ENCODE measurements around the gene SLC6A8. TPM values are rescaled to one million over a fixed set of nuclear protein-coding genes. Genes with fewer than 3 reads are reported as not detected.
"Not testable (repeated sequence)": the region's sequence is repeated elsewhere in the genome, so short reads cannot be mapped to it uniquely, and the experiment has no call there.

SLC6A8 gene
- total RNA-seq, 1 donor from 2014 or later = 1.0 TPM

DNA sequence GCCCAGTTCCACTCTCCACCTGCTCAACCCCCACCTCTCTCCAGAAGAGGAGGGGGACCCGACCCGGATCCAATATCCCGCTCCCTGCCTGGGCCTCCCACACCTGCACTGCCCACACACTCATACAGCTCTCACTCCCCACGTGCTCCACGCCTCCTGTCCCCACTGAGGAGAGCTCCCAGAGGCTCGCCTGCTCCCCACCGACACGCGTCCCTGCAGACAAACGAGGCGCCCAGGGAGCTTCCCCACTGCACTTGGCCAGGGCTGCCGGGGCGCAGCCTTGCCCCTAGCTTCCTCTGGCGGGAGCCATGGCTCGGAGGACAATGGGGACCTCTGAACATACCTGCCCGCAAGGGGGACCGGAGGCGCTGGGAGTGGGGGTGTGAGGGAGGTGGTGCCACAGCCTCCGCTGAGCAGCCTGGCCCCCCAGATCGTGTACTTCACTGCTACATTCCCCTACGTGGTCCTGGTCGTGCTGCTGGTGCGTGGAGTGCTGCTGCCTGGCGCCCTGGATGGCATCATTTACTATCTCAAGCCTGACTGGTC is 5.0 kb downstream of the SLC6A8 start:
- intact Hi-C loops (cut with micrococcal nuclease) = no loop called here

DNA sequence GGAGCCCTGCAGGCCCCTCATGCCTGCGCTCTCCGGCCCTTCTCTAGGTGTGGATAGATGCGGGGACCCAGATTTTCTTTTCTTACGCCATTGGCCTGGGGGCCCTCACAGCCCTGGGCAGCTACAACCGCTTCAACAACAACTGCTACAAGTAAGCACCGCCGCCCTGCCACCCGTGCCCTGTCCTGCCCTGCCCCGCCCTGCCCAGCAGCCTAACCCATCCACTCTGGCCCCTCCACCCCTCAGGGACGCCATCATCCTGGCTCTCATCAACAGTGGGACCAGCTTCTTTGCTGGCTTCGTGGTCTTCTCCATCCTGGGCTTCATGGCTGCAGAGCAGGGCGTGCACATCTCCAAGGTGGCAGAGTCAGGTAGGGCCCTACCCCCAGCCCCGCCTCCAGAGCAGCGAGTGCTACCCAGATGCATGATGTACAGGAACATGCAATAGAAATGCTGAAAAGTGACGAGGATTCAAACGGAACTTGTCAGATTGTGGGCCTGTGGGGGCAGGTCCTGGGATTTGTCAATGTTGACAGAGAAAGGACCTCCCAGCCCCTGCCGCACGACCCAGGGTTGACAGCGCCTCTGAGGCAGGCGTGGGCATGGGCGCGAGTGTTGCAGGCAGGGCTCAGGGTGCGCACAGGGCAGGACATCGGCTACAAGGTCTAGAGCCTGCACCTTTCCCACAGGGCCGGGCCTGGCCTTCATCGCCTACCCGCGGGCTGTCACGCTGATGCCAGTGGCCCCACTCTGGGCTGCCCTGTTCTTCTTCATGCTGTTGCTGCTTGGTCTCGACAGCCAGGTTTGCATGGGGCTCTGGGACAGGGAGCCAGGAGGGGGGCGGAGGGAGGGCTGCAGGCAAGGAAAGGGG is 5.7 kb downstream of the SLC6A8 start:
- intact Hi-C loops (cut with micrococcal nuclease) = no loop called here

DNA sequence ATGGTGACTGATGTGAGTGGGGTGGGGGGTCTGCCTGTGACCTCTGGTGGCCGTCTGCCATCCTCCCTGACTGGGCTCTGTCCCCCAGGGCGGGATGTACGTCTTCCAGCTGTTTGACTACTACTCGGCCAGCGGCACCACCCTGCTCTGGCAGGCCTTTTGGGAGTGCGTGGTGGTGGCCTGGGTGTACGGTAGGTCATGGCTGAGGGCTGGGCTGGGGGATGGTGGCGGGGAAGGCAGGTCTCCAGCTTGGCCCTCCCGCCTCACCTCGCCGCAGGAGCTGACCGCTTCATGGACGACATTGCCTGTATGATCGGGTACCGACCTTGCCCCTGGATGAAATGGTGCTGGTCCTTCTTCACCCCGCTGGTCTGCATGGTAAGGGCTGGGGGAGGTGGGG is 6.5 kb downstream of the SLC6A8 start:
- intact Hi-C loops (cut with micrococcal nuclease) = not testable (repeated sequence)

DNA sequence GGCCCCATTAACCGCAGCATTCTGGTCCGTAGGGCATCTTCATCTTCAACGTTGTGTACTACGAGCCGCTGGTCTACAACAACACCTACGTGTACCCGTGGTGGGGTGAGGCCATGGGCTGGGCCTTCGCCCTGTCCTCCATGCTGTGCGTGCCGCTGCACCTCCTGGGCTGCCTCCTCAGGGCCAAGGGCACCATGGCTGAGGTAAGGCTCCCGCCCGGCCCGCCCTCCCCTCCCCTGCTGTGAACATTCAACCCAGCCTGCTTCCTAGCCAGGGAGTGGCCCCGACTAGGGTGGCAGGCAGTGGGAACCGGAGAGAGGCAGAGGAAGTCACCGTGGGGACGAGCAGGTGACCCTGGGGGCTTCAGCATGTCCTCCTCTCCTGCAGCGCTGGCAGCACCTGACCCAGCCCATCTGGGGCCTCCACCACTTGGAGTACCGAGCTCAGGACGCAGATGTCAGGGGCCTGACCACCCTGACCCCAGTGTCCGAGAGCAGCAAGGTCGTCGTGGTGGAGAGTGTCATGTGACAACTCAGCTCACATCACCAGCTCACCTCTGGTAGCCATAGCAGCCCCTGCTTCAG is 7.1 kb downstream of the SLC6A8 start:
- intact Hi-C loops (cut with micrococcal nuclease) = no loop called here

DNA sequence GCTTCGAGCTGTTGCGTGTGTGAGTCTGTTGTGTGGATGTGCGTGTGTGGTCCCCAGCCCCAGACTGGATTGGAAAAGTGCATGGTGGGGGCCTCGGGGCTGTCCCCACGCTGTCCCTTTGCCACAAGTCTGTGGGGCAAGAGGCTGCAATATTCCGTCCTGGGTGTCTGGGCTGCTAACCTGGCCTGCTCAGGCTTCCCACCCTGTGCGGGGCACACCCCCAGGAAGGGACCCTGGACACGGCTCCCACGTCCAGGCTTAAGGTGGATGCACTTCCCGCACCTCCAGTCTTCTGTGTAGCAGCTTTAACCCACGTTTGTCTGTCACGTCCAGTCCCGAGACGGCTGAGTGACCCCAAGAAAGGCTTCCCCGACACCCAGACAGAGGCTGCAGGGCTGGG is 8.4 kb downstream of the SLC6A8 start:
- intact Hi-C loops (cut with micrococcal nuclease) = no loop called here

DNA sequence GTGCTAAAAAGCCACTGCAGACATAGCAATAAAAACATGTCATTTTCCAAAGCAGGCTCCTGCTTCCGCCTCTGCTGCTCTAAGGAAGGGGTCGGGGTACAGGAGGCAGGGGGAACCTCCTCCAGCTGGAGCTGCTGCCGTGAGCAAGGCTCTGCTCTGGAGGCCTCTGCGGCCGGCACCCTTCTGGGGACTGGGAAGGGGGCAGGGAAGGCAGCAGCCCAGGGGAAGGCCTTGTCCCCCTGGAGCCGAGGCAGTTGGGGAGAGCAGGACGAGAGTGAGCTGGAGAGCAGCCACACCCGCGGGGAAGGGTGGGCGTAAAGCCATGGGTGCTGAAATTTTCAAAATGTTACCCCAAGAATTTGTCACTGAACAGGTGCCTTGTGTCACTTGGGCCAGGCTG is 8.8 kb downstream of the SLC6A8 start:
- intact Hi-C loops (cut with micrococcal nuclease) = not testable (repeated sequence)

DNA sequence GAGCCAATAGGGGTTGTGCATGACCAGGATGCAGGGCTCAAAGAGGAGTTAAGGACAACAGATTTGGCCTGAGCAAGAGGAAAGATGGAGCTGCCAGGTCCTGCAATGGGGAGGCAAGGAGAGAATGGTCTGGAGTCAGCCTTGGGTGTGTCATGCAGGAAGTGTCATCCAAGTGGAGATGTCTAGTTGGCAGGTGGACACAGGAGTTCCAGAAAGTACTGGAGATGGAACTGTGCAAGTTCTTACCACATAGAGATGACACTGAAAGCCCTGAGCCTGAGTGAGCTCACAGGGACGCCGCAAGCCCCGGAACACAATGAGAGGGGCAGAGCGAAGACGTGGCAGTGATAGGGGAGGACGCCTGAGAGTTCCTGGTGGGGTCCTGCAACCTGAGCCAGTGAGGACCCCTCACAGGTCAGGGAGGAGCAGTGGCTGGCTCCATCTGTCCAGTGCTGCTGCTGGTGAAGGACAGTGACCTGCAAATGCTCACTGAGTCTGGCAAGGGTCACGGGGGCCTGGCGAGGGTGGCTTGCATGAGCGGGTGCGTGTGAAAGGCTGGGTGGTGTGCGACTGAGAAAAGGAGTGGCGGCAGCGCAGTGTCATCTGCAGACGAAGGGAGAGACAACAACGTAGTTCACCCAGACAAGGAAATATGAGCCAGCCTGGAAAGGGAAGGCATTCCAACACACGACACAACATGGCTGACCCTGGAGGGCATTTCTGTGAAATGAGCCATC is 9.4 kb downstream of the SLC6A8 start:
- intact Hi-C loops (cut with micrococcal nuclease) = not testable (repeated sequence)

DNA sequence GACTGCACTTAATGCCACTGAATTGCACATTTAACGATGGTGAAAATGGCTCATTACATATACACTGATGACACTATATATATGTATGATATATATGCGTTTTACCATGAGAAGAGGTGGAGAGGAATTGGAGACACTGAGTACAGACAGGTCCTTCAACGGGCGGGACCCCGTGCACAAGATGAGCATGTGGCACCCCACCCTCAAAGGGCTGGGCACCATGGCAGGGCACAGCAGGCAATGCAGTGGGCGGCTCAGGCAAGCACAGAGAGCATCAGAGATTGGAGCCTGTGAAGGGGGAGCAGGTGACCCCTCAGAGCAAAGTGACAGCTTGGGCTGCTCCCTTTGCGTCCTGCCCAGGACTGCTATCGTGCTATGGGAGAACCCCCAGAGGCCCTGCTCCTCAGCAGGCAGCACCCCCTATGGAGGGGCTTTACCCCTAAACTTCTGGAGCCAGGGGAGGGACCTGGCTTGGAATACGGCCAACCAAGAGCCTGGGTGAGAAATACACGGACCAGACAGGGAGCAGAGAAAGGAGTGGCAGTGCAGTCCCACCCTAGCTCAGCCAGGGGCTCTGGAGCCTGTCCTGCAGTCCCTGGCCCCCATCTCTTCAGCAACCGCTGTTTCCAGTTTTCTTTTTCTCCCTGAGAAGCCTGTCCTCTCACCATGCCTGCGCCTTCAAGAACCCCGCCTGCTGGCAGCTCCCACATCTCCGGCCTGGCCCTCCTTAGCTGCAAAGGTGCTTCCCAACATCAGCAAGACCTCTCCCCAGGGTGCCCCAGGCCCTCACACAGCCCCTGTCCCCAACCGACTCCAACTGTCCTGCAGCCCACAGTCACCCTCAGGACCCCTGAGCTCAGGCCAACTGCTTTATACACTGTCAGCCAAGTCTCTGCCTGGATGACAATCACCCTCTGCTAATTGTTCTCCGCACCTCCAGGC is 10.5 kb downstream of the SLC6A8 start:
- intact Hi-C loops (cut with micrococcal nuclease) = no loop called here

DNA sequence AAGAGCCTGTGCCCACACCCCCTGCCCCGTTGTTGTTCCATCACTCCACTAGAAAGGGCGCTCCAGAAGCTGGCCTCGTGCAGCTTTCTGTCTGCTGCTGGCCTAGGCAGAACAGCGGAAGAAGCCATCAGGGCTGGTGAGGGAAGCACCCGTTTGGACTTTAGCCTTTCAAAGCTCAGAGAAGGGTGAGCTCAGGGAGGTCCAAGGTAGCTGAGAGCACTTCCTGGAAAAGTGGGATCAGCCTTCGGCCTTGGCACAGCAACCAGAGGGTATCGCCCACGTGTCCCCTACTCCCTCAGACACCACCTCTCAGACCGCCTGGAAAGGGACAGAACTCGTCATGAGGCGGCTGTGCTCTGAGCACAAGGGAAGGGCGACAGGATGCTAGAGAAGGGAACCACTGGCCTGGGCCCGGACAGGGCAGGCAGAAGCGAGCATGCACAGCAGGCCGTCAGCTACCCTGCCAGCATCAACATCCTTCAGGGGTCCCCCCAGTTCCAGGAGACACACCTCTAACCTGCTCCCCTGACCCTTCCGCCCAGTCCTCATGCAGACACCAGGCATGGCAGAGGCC is 11.6 kb downstream of the SLC6A8 start:
- intact Hi-C loops (cut with micrococcal nuclease) = not testable (repeated sequence)

DNA sequence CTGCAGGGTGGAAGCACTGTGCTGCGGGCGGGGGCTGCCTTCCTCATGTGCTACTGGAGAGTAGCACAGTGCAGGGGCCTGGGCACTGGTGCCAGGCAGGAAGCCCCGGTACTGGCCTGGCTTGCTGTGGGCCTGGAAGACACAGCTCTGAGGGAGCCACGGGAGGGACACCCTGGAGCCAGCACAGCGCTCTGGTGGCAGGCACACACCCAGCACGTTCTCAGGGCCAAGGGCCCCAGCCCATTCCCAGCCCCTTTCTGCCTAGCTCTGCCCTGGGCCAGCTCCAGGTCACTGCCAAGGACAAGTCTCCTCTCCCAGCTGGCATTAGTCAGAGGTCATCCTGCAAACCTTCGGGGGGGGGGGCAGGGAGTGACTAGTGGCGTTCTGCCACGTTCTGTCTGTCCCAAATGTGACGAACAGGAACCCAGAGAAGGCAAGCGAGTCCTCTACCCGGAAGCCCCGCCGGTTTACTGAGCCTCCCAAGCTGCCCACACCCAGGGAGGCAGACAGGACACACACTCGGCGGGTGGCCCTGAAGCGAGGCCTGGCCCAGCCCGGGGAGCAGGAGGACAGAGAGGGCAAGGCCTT is 12.2 kb downstream of the SLC6A8 start:
- intact Hi-C loops (cut with micrococcal nuclease) = not testable (repeated sequence)

DNA sequence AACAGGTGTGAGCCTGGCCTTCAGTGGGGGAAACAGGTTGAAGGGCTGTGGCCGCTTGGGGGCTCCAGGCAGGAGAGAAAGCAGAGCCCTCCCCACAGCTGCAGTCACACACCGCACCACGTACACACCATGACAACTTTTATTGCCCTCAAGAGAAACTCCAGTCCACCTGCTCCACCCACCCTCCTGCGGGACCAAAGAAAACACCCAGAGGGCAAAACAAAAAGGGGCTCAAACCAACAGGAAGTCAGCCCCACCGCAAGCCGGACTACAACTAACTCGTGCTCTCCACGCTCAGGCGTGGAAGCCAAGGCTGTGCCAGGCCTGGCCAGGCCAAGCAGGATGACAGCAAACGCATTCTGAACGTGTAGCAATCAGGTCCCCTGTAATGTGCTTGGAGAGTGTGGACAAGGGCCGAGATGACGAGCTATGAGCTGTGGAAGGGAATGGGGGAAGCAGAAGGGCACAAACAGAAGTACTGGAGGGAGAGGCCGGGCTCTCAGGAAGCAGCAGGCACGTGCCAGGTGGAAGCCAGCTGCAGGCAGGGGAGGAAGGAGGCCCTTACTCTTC is 12.7 kb downstream of the SLC6A8 start:
- intact Hi-C loops (cut with micrococcal nuclease) = no loop called here

DNA sequence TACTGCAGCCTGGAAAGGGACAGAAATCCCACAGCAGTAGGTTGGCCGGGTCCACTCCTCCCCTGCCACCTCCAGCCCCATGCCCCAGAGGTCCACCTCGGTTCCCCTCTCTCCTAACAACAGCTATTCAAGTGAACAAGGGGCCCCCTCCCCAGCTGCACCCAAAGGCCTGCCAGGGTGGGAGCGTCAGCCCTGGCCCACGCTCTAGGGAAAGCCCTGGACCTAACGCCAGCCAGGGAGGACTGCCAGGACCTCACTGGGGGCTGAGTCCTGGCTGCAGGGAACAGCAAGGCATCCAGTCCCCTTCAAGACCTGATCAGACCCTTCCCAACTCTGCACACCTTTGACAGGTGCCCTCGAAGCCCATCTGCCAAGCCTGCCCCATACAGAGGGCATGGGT is 13.2 kb downstream of the SLC6A8 start:
- intact Hi-C loops (cut with micrococcal nuclease) = no loop called here

DNA sequence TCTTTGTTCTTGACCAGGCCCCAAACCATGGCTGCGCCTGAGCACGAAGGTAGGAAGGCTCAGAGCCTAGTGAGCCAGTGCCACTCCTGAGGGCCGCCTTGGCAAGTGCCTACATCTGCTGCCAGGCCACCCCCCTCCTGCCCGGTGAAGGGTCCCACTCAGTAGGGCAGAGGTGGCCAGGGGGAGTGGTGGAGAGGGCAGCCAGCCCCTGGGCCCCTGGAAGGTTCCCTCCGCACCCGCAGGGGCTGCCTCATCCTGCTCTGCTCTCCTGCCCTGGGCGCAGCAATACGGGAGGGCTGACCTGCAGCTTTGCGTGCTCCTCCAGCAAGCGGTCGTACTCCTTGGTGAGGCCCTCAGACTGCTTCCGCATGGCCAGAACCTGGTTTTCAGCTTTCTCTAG is 14.0 kb downstream of the SLC6A8 start:
- intact Hi-C loops (cut with micrococcal nuclease) = no loop called here

DNA sequence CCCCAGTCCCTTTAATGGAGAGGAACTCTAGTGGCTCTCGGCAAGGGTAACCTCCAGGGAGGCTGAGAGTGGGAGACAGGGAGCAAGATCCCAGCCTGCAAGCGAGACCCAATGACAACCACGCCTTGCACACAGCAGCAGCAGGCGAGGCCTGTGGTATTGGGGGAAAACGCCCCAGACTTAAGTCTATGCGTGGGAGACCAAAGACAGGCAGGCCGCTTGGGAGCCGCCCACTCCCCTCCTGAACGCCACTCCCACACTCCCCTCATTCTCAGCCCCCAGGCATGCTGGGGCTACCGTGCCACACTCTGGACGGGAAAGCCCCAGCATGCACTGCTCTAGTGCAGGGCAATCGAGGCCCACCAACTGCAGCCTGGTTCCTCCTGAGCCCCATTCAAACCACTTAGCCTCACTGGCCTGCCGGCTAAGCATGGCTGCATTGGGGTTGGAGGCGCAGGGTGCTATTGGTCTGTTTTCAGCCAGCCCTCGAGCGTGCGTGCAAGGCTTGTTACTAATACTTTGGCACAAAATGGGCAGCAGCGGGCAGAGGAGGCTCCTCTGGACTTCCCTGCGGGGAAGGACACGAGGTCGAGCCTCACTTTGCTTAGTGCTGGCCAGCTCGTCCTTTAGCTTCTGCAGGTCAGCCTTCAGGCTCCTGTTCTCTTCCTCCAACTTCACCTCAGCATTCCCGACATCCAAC is 14.8 kb downstream of the SLC6A8 start:
- intact Hi-C loops (cut with micrococcal nuclease) = no loop called here

DNA sequence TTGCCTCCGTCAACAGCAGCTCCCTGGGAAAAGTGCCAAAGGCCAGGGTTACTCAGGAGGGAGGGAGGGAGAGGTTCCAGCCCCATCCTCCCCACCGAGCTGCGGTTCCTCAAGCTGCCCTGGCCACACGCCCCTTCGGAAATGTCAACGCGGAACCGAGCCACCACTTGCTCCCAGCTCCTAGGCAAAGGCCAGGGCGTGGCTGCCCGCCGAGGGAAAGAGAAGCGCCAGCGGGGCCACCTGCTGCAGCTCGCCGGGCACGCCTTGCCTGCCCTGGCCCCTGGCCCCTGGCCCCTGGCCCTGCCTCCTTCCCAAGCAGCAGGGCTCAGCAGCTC is 15.3 kb downstream of the SLC6A8 start:
- intact Hi-C loops (cut with micrococcal nuclease) = no loop called here

DNA sequence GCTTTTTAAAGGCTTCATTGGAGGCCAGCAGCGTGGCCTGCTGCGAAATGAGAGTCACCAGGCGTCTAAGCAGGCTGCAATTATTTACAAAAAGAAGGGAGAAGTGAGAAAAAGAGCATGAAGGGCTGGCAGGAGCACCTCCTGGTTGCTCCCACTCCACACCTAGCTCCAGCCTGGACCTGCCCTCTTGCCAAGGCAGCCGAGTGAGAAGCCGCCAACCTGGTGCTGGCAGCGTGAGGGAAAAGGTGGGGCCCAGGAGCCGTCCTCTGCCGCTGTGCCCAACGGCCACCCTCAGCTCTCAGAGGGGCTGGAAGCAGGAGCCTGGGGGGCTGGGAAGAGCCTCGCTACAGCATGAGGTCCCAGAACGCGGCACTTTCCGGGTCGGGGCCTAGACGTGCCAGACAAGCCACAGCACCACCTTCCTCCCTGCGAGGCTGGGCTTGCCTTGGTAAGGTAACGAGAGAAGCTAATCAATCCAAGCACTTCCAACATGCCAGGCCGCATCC is 16.3 kb downstream of the SLC6A8 start:
- intact Hi-C loops (cut with micrococcal nuclease) = no loop called here

DNA sequence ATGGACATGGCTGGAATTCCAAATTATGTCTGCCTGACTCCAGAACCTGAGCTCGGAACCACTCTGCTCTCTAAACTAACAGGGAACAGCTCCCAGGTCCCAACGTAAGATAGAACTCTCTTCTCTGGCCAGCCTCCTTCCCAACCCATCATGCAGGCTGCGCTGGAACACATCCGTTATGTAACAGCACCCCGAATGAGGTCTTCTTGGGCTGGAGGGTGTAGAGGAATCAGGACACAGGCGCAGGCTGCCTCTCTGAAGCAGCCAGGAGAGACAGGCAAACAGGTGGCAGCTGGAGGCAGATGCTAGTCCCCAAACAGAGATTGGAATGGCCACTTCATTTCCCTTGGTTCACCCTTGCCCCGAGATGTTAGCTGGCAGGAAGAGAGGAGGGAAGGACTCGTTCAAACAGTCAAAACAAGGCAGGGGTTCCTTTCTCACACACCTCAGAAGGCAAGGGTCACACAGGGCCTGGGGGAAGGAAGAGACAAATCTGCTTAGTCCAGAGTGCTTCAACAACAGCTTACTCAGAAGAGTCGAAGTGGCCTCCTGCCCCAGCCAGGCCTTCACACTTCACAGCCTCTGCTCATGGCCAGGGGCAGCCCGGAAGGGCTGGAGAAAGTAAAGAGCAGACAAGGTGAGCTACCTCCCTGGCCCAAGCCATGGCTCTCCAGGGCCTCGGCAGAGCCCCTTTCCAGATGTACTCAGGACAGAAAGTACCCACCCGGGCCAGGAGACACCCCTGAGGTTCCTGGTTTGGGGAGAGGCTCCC is 17.1 kb downstream of the SLC6A8 start:
- intact Hi-C loops (cut with micrococcal nuclease) = not testable (repeated sequence)

DNA sequence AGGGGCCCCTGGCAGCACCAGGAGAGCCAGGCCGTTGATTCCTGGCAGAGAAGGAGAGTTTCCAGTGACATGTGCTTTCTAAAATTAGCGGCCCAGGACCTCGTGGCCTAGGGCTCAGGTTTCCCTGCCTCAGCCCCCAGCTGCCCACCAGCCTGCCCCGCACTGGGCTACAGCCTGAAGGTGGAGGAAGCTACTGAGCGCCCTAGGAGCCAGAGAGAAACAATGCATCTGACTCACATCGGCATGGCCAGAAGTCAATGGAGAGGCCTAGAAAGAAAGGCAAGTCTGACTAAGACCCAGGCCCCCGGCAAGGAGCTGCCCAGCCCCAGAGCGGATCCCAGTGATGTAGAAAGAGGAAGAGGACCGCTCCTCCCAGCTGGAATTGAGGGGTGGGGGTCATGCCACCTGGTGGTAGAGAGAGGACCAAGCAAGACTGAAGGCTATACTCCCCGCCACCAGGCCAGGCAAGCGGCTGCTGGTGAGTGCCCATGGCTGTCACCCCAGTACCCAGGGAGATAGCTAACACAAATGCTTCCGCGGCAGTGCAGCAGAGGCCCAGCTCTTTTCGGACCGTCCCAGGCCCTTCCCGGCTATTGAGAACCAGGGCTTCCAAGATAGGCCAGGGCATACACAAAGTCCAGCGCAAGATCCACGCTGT is 17.8 kb downstream of the SLC6A8 start:
- intact Hi-C loops (cut with micrococcal nuclease) = not testable (repeated sequence)

Data from T-helper 2 cell treated with Interferon-gamma antibody and Interleukin-4, amounts not matched to agents 100 ng/mL and 5 ng/mL, for 36 hours (primary cell).